Stimulated activated CD8-positive, alpha-beta memory T cell treated with anti-CD3 and anti-CD28 coated beads, Interleukin-15, amount 100 ng/mL, for 48 hours (primary cell): ENCODE results near the gene PPY.
"Not testable (repeated sequence)": the region's sequence is repeated elsewhere in the genome, so short reads cannot be mapped to it uniquely, and the experiment has no call there.

Source experiments
- DNase-seq, 2 donors: peaks; one replicate each; pipeline ENCODE4 v3.0.0-alpha.2; 2020; ENCODE audit warnings: low read depth in 2 of 2

Gene PPY, protein sequence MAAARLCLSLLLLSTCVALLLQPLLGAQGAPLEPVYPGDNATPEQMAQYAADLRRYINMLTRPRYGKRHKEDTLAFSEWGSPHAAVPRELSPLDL

DNA sequence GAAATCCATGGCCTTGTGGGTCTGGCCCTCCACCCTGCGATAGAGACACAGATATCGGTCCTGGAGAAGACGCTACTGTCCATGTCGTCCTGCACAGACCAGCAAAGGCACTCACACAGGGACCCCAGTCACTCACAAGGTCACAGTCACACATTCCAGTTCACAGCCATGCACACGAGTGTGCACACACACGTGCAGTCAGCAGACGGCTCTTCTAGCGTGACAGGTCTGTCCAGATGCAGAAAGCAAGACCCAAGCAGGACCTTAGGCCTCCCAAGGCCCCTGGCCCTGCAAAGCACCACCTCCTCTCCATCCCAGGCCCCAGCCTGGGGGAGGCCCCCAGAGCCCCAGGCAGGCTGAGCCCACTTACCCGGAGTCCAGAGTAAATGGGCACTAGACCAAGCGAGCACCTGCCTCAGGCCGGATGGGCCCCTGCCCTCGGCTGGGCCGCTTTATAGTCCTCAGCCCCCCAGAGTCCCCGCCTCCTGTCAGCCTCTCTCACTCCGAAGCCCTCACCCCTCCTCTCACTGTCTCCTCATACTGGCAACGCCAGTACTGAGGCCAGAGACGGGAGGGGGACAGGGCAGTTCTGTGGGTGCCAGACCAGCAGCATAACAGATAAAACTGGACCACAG is at the start of gene PPY:
TSS of gene PPY (minus strand) at position 426 of the 635 bp plus-strand sequence. CDS start 822 bp downstream, outside the sequence.
- no peak for DNase-seq

DNA sequence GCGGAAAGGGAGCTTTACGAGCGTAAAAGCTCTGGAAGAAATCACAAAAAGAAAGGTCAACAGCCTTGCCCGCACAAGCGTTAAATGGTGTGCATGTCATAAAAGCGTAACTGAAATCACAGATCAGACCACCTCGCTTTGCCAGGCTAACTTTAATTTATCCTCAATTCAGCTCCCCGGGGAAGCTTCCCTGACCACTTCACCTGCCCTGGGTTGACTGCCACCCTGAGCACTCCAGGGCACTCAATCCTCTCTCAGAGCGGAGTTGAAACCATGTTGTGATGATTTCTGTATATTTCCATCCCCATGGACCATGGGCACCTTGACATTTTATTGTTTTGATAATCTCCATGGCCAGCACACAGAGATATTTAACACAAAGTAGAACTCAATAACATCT is 46.0 kb upstream of the PPY start:
- DNase-seq, result no peak

DNA sequence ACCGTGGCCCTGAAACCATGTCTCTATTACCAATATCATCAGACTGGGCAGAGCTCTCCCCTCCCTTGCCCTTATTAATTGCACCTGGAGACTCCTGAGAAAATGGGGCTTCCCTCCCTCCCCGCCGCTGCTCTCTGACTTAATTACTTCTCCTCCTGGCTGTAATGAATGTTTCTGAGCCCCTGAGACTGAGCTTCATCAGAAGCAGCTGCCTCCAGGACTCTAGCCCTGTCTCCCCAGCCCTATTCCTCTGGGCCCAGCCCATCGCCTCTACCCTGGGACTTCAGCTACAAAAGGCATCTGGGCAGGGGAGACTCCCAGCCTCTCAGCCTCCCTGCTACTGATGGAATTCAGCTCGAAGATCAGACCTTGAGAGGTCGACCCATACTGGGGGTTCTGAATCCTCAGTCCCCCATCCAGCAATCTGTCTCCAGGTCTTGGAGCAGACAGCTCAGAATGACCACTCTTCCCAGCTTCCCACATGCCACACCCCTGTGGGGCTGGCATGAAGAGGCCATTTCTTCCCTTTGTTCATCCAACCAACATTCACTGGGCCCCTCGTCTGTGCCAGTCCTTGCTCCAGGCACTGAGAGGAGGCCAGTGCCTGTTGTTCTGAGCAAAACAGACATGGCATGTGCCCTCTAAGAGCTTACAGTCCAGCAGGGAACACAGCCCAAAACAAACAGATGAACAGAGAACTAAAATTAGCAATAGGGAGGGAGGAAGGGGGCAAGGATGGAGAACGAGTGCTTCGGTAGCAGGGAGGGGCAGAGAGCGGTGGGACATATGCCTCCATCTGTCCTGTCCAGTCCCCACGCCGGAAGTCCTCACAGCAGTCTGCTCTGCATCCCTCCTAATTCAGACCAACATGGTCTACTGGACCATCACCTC is 45.1 kb upstream of the PPY start:
- DNase-seq, result no peak

DNA sequence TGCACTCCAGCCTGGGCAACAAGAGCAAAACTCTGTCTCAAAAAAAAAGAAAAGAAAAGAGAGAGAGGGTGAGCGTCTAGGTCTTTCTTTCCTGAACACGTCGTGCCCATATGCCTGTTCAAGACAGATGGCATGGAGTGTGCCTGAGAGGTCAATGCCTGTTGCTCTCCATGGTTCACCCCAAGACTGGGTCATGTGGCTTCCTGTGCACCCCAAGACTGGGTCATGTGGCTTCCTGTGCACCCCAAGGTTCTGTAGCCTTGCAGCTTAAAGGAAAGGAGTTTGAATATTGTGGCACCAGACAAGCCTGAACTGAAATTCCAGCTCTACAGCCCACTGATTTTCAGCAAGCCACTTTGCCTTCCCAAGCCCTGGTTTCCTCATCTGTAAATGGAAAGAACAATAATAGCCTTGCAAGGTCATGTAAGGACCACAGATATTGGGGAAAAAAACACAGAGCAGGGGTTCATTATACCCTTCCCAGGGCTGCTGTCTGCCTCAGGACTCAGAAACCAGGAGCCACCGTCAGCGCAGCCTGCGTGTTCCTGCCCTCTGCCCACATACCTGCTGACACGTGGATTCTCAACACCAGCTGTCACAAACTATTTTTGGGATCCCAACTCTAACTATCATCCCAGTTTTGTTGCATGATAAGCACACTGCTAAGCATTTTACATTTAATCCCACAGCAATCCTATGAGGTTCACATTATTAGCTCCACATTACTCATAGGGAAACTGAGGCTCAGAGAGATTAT is 44.1 kb upstream of the PPY start:
- DNase-seq, result no peak

DNA sequence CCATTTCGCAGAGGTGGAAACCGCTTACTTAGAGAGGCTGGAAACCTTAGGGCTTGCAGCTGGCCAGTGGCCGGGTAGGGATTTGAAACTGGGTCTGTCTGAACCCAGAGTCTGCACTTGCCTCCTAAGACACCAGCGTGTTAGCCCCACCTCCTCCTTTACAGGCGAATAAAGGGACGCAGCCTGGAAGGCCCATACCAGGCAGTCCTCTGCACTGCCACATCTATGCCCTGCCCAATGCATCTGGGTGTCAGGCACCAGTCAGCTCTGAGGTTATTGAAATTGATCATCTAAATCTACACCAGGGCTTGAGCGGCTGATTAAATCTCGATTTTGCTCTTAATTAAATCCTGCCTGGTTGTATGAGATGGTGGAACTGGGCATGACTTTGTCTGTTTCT is 42.2 kb upstream of the PPY start:
- no peak for DNase-seq

DNA sequence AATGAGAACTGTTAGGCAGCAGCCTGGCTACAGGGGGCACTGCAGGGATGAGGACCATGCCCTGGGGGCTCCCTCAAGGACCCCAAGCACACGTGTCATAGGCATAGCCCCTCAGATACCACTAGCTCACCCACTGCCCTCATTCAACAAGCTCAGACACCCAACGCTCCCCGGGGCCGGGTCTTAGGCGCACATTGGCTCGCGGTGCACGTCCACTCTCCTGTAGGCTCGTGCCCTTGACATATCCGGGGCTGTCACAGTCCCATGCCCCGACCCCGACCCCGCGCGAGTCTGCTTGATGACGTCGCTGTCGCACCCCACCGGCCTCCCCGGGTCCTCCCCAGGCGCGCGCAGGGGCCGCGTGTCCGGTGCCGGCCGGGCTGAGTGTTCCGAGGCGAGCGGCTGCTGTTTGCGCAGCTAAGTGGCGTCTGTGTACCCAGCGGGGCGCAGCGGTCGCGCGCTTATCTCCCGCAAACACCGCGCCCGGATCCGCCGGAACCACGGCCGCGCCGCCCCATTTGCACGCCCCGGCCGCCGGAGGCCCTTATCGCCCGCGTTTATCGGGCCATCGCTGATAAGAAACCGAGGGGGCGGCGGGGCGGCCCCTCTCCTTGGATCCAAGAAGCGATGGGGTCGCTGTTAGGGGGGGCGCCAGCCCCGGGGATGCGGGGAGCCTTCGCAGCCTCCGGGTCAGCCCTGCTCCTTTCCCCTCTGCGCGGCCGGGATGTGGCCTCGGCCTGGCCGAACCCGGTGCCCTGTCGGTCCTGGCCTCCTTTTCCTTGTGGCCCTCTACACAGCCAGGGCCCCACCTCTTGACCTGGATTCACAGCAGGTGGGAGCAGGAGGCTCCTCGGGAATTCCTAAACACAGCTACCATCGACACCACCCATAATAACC is 41.5 kb upstream of the PPY start:
- DNase-seq, result no peak

DNA sequence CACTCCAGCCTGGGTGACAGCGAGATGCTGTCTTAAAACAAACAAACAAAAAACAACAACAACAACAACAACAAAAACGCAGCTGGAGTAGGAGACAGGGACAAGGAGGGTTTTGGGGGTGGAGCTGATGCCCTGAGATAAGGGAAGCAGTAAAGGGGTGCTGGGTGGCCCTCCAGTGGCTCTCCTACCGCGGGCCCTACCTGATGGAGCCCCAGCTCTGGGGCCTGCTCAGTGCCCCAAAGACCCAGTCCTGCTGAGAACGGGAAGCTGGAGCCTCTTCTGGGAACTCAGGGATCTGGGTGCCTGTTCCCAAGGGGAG is 40.9 kb upstream of the PPY start:
- DNase-seq, result no peak

DNA sequence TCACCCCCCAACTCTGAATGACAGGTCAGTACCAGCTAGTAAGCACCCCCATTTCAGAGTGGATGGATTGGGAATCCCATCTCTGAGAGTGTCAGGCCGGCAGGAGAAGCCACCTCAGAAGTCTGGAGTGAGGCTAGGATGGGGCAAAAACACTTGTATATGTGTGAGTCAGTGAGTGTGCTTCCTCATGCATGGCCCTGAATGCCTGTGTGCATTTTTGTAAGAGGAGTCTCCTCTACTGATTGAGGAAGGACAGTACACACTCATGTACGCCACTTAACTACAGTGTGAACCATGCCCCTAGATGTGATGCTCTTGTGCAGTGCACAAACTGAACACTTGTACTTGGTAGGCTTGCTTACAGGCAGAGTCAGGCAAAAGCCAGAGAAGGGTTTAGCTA is 39.9 kb upstream of the PPY start:
- DNase-seq, result no peak

DNA sequence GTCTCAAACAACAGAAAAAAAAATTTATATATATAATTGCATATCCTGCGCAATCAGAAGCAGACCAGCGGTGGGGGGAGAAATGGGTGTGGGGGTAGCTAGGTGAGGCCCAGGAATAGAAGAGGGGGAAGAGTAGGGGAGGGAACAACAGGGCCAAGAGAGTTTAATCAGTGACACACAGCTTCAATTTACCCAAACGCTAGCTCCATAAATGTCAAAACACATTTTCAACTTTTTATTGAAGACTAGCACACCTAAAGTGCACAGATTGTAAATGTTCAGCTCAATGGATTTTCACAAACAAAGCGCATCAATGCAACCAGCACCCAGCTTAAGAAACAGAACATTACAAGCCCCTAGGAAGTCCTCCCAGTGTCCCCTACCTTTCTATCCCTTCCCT is 37.4 kb upstream of the PPY start:
- DNase-seq, result no peak

DNA sequence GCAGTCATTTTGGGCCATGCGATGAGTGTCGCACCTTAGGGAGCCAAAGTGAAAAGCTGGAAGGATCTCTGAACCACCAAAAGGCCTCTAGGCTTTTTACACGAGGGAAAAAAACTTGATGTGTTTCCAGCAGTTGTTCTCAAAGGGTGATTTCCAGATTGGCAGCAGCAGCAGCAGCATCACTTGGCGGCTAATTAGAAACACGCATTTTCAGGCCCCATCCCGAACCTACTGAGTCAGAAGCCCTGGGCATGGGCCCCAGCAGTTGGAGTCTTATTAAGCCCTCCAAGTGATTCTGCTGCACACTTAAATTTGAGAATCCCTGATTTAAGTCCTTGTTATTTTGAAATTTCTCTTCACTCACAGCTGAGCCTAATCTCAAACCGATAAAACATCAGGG is 36.7 kb upstream of the PPY start:
- no peak for DNase-seq

DNA sequence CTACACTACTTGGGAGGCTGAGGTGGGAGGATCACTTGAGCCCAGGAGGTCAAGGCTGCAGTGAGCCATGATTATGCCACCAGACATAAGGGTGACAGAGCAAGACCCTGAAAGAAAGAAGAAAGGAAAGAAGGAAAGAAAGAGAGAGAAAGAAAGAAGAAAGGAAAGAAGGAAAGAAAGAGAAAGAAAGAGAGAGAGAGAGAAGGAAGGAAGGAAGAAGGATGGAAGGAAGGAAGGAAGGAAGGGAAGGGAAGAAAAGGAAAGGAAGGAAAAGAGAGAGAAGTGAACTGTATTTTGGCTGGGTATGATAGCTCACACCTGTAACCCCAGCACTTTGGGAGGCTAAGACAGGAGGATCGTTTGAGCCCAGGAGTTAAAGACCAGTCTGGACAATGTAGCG is 35.8 kb upstream of the PPY start:
- DNase-seq, result no peak

DNA sequence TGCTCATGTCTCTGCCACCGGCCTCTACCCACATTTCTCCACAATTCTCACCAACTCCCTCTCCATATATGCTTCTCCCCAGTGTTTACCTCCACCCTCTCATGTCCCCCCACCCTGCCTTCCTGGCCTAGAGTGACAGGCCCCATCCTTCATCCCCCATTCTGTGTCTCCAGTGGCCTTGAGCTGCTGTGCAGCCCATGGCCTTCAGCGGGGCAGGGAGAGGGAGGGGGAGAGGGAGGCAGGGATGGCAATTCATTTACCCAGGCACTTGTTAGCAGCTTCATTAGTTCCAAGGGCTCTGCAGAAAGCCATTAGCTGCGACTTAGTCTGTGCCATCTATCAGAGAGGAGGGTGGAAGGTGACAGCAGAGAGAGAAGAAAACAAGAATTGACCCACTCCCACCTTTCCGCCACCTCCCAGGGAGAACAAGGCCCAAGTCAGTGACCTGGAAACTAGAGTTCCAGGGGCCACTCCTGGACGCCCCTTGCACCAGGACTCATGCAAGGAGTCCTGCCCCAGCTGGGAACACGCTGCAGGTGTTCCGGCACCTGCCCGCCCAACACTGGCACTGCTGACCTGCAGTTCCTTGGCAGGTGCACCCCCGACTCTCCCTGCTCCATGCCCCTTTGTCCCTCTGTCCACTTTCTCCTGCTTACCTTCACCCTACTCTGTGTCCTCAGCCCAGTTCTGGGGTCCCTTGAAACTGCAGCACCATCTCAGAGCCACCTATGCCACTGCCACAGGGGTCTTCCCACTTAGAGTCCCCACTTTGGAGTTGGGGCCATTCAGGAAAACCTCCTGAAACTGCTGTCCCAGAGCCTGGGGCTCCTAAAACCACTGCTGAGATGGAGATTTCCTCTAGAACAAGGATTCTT is 34.9 kb upstream of the PPY start:
- no peak for DNase-seq

DNA sequence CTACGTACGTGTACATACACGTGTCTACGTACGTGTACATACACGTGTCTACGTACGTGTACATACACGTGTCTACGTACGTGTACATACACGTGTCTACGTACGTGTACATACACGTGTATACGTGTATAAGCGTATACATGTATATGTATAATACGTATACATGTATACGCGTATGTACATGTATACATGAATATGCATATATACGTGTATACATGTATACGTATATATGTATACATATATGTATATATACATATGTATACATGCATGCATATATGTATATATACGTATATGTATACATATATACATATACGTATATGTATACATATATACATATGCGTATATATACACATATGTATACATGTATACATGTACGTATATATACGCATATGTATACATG is 33.6 kb upstream of the PPY start:
- DNase-seq, result no peak

DNA sequence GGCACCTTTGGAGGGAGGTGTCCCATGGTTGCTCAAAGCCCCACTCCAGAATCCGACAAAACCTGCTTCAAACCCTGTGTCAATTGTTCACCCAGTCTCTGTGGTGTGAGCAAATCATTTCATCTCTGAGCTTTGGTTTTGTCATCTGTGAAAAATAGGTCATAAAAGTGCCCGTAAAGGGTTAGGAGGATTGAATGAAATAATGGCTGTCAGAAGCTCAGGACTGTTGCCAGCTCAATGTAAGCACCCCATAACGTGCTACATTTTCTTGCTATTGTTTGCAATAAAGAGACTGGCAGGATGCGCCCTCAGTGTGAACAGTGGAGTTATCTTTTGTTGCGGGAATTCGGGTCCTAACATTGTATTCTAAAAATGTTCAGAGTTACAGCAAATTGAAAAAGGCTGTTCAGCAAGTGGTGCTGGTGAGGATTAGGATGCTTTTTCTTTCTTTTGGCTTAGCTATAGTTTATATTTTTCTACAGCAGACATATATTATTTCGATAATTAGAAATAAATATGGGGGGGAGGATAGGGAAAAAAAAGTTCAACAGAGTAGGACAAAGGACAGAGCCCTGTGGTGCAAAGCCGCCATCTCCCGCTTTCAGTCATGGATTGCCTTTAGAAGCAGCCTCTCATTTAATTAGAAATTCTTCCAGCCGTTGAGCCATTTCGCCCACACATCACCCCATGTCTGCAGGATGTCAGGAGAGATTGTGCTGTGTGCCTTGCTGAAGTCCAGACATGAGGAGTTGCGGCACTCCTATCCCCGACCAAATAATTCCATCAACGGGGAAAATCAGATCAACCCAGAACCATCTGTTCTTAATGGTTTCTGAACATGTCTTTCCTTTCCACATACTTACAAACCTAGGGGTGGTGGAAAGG is 32.3 kb upstream of the PPY start:
- DNase-seq, result no peak

DNA sequence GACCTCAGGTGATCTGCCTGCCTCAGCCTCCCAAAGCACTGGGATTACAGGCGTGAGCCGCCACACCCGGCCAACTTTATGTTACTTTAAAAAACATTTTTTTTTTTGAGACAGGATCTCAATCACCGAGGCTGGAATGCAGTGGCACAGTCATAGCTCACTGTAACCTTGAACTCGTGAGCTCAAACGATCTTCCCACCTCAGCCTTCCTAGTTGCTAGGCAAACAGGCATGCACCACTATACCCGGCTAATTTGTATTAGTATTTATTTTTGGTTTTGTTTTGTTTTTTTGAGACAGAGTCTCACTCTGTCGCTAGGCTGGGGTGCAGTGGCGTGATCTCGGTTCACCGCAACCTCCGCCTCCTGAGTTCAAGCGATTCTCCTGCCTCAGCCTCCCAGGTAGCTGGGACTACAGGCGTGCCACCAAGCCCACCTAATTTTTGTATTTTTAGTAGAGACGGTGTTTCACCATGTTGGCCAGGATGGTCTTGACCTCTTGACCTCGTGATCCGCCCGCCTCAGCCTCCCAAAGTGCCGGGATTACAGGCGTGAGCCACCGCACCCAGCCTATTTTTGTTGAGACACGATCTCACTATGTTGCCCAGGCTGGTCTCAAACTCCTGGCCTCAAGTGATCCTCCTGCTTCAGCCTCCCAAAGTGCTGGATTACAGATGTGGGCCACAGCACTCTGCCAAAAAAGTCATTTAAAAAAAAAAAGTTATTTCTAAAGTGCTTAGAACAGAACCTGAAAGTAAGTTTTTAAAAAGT is 30.4 kb upstream of the PPY start:
- not testable (repeated sequence) for DNase-seq

DNA sequence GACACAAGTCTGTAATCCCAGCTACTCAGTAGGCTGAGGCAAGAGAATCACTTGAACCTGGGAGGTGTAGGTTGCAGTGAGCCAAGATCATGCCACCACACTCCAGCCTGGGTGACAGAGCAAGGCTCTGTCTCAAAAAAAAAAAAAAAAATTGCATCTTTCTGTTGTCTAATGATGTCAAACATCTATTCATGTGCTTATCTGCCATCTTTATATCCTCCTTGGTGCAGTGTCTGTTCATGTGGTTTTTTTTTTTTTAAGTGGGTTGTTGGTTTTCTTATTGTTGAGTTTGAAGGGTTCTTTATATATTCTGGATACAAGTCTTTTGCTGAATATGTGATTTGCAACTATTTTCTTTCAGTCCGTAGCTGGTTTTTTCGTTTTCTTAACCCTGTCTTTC is 29.2 kb upstream of the PPY start:
- DNase-seq, result not testable (repeated sequence)

DNA sequence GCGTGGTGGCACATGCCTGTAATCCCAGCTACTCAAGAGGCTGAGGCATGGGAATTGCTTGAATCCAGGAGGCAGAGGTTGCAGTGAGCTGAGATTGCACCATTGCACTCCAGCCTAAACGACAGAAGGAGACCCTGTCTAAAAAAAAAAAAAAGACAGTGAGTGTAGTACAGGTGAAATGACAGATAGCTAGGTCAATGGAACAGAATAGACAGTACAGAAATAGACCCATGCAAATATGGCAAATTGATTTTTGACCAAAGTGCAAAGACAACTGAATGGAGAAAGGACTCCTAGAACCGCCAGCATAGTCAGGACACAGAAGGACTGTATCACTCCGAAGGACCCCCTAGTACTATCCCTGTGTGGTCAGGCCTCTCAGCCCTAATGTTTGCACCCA is 28.1 kb upstream of the PPY start:
- DNase-seq, result no peak

DNA sequence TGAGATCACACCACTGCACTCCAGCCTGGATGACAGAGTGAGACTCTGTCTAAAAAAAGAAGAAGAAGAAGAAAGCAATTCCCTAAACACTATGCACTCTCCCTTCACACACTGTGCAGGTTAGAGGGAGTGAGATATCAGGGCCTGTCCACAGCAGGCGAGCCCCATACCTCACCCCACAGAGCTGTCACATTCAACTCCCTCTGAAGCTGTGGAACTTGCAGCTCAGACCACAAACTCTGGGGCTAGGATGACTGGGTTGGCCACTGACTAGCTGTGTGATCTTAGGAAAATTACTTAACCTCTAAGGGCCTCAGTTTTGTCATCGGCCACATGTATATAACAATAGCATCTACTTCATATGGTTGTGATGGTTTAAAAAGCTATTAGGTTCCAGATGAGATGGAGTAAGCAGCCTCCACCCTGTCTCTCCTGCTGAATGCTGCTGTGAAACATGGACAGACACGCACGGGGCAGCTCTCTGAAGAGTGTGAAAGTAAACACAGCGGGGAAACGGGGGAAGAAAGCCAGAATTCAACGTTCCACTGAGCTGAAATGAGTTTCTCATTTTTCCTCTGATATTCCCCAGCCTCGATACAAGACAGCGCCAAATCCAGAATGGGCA is 25.1 kb upstream of the PPY start:
- no peak for DNase-seq
